Stimulated activated CD4-positive, alpha-beta T cell treated with anti-CD3 and anti-CD28 coated beads, Interleukin-2, amount 100 ng/mL, for 48 hours (primary cell): ENCODE results near the gene CDHR2.

Experiments used
- DNase-seq, 2 donors: peaks; one replicate each; pipeline ENCODE4 v3.0.0-alpha.2; 2020

The CDHR2 gene

GRCh38 chr5:176530393-176530982, 18.7 kb upstream of the CDHR2 start:
- no peak for DNase-seq

- DNase-seq, result no peak
Observed at GRCh38 chr5:176530983-176531901, 17.9 kb upstream of the CDHR2 start.

- no peak for DNase-seq
Observed at GRCh38 chr5:176531902-176532493, 17.1 kb upstream of the CDHR2 start.

- DNase-seq, result no peak
Observed at GRCh38 chr5:176532795-176533194, 16.3 kb upstream of the CDHR2 start.

GRCh38 chr5:176533390-176533789, 15.8 kb upstream of the CDHR2 start:
- no peak for DNase-seq

GRCh38 chr5:176533894-176534611, 15.1 kb upstream of the CDHR2 start:
- DNase-seq, result no peak

GRCh38 chr5:176534640-176535039, 14.5 kb upstream of the CDHR2 start:
- DNase-seq, result no peak

GRCh38 chr5:176535101-176535663, 14.0 kb upstream of the CDHR2 start:
- no peak for DNase-seq

GRCh38 chr5:176535664-176536131, 13.4 kb upstream of the CDHR2 start:
- no peak for DNase-seq

GRCh38 chr5:176536132-176536901, 12.8 kb upstream of the CDHR2 start:
- DNase-seq, result peak; percentile 62 to 63

- DNase-seq, result peak; percentile 95 to 97
Observed at GRCh38 chr5:176536902-176537553, 12.1 kb upstream of the CDHR2 start, which contains the start of gene RNF44. RNF44 (minus strand) TSS chr5:176537402; CDS start chr5:176532472, 4,930 bp downstream.

- peak; percentile 89 to 91 for DNase-seq
Observed at GRCh38 chr5:176537554-176538229, 11.4 kb upstream of the CDHR2 start.

GRCh38 chr5:176538230-176538988, 10.7 kb upstream of the CDHR2 start:
- no peak for DNase-seq

GRCh38 chr5:176538989-176539384, 10.2 kb upstream of the CDHR2 start:
- DNase-seq, result no peak

GRCh38 chr5:176540476-176540899, 8.7 kb upstream of the CDHR2 start:
- DNase-seq, result no peak

- no peak for DNase-seq
Observed at GRCh38 chr5:176540956-176541337, 8.2 kb upstream of the CDHR2 start.

- peak; percentile 45 to 59 for DNase-seq
Observed at GRCh38 chr5:176541338-176542134, 7.6 kb upstream of the CDHR2 start.

GRCh38 chr5:176542135-176542595, 7.0 kb upstream of the CDHR2 start:
- DNase-seq, result peak; percentile 46 to 63
